GM21515 (cell line): ENCODE data around the gene CAB39L.

ENCODE experiments used
- ATAC-seq: cut with Tn5 transposase; IDR thresholded peaks from one replicate; pipeline ENCODE4 v1.9.1; 2021; ENCODE audit not compliant: unreplicated experiment

Gene CAB39L

DNA sequence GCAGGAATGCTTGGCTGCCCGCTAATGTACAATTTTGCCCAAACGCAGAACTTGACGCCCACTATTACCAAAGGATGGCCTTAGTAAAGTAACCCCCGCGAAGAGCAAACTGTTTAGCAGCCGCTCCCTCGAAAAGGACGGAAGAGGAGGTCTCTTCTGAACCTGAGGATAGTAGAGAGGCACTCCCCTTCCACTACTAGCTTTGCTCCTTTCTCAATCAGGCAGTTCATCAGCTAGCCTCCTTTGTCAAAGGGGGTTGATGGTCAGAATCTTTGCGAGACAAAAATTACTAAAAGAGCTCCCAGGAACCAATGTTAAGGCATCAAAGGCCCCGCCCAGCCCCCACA is 534 bp downstream of the CAB39L start:
- ATAC-seq: no peak

DNA sequence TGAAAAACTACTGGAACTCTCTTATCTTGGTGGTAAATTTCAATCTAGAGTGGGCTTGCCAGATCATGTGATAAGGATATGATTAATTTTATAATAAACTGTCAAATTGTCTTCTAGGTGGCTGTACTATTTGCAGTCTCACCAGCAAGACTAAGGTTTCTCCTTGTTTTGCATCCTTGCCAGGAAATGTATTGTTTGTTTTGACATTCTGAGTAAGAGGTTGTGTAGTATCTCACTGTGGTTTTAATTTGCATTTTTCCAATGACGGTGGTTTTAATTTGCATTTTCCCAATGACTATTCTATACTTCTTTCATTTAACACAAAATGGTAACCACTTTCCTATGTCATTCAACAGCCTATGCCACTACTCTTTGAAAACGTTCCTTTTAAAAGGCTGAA is 2.0 kb downstream of the CAB39L start:
- ATAC-seq: no peak

DNA sequence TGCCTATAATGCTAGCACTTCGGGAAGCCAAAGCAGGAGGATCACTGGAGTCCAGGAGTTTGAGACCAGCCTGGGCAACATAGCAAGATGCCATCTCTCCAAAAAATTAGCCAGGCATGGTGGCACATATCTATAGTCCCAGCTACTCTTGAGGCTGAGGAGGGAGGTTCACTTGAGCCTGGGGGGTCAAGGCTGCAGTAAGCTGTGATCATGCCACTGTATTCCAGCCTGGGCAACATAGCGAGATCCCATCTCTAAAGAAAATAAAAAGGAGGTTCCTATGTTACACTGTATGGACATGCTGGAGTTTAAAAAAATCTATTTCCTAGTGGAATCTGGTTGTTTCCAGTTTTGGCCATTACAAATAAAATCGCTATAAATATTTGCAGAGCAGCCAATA is 2.6 kb downstream of the CAB39L start:
- no peak for ATAC-seq

DNA sequence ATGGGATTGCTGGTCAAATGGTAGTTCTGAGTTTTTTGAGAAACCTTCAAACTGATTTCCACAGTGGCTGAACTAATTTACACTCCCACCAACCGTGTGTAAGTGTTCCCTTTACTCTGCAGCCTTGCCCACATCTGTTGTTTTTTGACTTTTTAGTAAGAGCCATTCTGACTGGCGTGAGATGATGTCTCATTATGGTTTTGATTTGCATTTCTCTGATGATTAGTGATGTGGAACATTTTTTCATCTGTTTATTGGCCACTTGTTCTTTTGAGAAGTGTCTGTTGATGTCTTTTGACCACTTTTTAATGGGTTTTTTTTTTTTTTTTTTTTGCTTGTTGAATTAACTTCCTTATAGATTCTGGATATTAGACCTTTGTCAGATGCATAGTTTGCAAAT is 4.3 kb downstream of the CAB39L start:
- no peak for ATAC-seq

DNA sequence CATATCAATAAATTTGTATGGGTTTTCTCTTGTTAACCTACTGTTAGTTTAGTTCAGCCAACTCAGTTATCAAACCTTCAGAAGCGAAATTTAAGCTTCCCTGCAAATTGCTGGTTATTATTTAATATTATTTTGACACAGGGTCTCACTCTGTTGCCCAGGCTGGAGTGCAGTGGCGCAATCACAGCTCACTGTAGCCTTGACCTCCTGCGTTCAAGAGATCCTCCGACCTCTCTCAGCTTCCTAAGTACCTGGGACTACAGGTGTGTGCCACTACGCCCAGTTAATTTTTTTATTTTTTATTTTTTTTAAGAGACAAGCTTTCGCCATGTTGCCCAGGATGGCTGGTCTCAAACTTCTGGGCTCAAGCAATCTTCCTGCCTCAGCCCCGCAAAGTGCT is 6.2 kb downstream of the CAB39L start:
- no peak for ATAC-seq

DNA sequence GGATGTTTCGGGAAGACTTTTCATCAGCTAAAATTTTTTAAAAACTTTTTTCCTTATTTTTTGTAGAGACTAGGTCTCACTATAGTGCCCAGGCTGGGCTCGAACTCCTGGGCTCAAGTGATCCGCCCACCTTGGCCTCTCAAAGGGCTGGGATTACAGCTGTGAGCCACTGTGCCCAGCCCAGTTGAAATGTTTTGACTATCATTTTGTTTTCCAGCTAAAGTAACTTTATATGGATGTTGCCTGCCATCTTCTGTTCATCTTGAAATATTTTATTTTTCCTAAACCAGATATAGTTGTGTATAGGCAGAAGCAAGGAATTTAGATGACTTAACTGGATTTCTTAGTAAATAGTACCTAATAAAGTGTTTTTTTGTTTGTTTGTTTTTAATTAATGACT is 7.0 kb downstream of the CAB39L start:
- no peak for ATAC-seq

DNA sequence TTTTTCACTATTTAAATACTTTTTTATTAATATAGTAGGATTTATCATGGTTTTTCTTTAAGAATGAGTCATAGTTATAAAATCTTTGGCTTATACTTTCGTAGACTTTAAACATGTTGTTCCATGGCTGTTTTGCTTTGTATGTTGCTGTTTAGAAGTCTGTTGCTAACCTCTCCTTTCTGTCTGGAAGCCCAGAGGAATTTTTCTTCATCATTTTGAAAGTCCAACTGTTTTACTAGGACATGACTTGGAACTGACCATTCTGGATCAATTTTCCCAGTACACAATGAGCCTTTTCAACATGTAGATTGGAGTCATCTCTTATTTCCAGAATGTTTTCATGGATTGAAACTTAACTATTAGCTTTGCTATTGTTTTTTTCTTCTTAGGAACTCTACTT is 7.9 kb downstream of the CAB39L start:
- ATAC-seq: no peak

DNA sequence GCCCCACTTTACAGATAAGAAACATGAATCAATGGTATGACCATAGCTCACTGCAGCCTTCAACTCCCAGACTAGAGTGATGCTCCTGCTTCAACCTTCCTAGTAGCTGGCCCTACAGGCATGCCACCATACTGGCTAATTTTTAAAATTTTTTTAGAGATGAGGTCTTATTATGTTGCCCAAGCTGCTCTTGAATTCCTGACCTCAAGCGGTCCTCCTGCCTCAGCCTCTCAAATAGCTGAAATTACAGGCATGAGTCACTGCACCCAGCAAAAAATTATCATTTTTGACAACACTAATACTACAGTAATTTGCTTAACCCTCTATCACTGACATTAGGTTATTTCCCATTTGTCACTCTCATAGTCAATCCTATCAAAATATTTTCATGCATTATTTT is 14.7 kb downstream of the CAB39L start:
- no peak for ATAC-seq

DNA sequence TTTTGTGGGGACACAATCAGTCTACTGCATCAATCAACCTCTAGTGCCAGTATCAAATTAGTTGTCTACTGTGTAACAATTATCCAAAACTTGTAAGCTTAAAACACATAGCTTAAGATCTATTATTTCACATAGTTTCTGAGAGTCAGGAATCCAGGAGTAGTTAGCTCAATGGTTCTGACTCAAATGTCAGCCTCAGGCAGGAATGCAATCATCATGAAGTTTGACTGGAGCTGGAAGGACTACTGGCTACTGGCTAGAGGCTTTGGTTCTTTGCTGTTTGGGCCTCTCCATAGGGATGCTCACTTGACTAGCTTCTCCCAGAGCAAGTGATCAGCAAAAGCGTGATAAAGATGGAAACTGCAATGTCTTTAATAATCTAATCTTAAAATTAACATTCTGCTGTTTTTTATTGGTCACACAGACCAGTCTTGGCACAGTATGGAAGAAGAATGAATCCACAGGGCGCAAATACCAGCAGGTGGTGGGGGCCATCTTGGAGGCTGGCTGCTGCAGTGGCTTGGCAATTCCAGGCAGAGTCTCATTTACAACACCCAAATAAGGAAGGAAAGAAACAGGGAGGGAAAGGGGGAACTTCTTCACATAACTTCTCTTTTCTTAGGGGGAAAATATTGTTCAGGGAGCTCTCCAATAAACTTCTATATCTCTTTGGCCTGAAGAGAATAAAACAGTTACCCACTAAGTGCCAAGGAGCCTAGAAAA is 15.7 kb downstream of the CAB39L start:
- no peak for ATAC-seq

DNA sequence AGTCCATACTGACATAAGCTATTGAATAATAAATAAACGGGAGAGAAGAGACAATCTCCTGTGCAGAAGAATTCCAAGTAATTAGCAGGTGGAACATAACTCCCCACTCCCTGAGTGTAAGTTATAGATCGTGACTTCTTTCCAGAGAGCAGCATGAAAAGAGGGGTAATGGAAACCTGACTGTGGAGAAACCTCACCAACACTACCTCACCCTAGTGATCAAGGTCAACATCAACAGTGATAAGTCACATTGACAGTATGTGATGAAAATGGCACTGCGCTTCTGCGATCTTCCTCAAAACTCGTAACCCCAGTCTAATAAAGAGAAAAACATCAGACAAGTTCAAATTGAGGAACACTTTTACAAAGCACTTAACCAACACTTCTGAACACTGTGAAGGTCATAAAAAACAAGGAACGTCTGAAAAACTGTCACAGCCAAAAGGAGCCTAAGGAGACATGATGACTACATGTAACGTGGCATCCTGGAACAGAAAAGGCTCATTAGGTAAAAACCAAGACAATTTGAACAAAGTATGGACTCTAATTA is 19.8 kb downstream of the CAB39L start:
- ATAC-seq: no peak

DNA sequence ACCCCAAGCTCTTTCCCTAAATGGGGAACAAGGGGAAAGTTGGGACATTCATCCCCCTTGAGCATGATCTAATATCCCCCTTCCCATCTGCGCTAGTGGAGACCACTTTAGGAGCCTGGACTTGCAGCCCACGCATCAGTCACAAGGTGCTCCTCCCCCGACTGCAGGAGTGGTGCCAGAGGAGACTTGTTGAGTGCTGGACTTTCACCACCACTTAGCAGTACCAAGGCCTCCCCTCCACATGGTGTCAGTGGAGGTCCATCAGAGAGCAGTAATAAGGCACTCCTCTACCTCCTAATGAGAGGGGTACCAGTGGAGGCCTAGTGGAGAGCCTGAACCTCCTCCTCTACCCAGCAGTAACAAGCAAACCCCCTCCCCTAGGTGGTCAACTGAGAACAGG is 22.5 kb downstream of the CAB39L start:
- peak; percentile 76 for ATAC-seq

DNA sequence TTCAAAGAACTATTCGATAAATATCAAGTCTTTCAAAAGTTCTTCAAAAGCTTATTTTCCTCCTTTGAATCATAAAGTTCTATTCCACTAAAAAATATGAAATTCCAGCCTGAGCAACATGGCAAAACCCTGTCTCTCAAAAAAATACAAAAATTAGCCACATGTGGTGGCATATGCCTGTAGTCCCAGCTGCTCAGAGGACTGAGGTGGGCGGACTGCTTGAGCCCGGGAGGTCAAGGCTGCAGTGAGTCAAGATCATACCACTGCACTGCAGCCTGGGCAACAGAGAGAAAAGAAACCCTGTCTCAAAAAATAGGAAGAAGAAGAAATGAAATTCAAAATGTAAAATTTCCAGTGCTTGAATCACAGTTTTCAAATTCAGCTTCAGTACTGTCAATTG is 24.6 kb downstream of the CAB39L start:
- no peak for ATAC-seq

DNA sequence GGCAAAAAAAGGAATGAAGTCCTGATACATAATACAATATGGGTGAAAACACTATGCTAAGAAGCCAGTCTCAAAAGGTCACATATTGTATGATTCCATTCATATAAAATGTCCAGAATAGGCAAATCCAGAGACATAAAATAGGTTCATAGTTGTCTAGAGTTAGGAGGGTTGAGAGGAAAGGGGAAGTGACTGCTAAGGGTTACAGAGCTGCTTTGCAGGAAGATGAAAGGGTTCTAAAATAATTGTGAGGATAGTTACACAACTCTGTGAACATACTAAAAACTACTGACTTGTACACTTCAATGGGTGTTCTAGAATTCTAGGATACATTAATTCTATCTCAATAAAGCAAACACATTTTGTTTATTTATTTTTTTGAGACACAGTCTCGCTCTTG is 25.7 kb downstream of the CAB39L start:
- ATAC-seq: no peak

DNA sequence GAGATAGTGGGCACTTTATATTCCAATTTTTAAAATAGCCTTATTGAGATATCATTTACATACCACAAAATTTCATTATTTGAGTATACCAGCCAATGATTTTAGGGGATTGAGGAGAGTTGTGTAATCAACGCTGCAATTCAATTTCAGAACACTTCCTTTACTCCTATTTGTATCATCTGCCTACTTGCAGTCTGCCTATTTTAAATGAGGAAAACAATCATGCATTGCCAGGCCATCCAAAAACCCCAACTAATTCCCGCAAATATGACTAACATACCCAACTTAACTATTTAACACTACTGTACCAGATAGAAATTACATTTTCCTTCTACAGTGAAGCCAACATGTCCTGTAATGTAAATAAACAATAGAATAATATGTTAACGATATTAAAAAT is 26.7 kb downstream of the CAB39L start:
- ATAC-seq: no peak

DNA sequence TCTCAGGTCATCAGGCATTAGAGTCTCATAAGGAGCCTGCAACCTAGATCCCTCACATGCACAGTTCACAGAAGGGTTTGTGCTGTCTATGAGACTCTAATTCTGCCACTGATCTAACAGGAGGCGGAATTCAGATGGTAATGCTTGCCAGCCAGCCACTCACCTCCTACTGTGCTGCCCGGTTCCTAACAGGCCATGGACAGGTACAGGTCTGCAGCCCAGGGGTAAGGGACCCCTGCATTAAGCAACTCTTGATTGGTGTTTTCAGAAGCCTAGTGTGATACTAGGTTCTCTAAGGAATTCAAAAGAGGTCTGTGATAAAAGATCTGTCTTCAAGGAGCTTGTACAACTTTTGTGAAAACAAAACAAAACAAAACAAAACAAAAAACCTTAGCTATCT is 31.1 kb downstream of the CAB39L start:
- no peak for ATAC-seq

DNA sequence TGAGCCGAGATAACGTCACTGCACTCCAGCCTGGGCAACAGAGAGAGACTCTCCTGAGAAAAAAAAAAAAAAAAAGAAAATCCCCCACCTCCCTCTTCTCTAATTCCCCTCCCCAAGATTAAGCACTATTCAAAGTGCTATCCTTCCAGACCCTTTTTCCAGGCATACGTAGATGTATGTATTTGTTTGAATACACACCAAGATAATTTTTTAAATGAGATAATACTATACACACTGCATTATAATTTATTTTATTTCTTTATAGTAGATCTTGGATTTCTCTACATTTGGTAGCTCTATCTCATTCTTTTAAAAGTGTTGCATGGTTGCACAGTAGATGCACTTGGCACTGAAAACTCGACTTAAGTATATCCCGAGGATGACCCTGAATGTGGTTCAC is 32.5 kb downstream of the CAB39L start:
- ATAC-seq: no peak

DNA sequence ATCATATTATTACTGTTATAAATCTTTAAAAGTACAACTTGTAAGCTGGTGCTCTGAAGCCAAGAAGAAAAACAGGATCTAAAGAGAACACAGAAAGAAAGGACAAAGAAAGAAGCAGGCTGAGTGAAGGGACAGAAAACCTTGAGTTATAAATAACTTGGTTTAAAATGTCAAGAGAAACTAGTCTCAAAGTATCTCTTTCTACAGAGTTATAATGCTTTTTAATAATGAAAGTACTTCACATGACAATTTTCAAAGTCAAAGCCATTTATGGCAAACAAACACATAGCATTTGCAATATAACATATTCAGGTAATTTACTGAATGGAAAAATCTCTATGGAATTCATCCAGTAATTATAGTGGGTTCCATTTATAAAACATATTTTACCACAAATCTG is 33.4 kb downstream of the CAB39L start:
- no peak for ATAC-seq

DNA sequence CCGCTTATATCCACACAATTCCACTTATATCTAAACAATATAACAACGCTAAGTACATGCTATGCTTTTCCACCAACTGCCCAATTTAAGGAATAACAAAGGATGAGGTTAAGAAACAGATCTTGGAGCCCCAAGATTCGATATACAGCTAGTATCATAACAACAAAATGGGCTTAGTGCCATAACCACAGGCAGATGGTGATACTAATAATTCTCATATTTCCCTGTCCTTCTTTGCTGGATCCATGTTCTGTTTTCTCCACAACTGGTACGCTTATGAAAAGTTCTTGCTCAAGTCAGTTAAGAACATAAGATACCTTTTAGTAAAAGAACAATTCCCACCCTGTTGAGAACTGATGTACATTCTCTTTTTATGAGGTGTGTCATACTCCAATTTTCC is 33.9 kb downstream of the CAB39L start:
- no peak for ATAC-seq

DNA sequence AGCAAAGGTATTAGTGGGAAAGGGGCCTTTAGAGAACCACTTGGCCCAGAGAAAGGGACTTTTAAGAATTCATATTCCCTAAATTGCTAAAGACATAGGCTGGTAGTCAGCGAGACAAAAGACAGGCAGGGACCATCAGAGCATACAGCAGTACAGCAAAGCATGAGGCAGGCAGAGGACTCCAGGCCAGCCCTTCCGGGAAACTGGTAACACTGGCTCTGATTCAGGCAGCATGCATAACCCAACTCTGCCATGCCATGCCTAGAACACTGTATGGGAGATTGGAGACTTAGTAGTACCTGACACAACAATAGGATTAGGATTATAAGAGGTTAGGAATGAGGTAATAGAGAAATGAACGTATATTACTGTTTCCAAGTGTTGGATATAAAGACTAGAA is 34.9 kb downstream of the CAB39L start:
- no peak for ATAC-seq

DNA sequence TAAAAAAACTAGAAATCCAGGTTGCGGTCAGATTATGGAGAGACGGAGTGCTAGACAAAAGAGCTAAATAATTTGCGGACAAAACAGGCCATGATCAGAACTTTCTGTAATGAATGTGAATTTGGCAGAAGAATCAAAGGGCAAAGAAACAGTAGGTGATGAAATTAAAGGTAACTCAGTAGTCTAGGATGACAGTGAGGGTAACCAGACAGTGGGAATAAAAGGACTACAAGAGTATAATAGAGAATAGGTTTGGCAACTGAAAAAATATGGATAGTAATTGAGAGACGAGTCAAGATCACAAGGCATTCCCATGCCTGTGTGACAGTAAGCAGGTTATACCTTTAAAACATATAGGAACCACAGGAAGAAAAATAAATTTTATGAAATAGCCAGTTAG is 35.9 kb downstream of the CAB39L start:
- no peak for ATAC-seq

DNA sequence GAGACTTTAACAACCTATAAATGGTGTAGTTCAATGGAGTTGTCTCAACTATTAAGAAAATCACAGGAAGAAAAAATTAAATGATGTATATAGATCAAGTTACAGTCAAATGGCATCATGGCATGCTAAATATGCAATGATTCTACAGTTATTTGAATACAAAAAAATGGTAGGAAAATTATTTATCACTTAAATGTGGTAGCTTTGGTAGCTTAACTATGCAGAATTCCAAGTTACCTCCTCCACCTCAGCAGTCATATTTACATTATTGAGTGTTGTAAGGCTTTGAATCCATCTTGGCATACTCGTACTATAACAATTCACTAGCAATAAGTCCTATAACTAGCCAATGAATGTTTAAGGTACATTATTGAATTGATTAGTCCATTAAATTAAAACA is 36.8 kb downstream of the CAB39L start:
- ATAC-seq: no peak

DNA sequence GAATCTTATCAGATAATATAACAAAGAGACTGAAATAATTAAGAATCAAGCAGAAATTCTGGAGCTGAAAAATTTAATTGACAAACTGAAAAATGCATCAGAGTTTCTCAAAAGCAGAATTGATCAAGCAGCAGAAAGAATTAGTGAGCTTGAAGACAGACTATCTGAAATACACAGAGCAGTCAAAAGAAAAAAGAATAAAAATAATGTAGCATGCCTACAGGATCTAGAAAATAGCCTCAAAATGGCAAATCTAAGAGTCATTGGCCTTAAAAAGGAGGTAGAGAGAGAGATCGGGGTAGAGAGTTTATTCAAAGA is 39.2 kb downstream of the CAB39L start:
- no peak for ATAC-seq

DNA sequence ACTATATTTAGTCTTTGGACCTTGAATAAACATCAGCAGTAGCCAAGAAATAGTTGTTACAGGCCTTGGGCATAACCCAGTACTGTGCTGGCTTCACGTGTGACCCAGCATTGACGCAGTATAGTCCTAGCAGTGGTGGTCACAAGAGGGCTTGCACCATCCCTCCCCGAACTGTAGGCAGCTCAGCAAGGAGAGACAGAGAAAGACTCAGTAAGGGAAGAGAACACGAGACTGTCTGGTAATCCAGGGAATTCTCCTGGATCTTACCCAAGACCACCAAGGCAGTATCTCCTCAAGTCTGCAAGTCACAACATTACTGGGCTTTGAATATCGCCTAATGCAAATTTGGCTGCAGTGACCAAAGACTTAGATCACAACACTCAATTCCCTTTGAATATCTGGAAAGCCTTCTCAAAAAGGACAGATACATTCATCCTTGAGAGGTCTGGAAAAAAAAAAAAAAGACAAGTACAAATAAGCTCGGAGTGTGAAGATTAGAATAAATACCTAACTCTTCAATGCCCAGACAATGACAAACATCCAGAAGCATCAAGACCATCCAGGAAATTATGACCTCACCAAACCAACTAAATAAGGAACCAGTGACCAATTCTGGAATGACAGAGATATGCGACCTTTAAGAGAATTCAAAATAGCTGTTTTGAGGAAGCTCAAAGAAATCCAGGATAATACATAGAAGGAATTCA is 39.7 kb downstream of the CAB39L start:
- no peak for ATAC-seq
